HepG2 (cell line): ENCODE measurements around the gene TSPAN17. TPM values are rescaled to one million over a fixed set of nuclear protein-coding genes. Genes with fewer than 3 reads are reported as not detected.

ENCODE experiments used
- BCL6 ChIP-seq: IDR thresholded peaks from 2 replicates; pipeline ENCODE4 v1.6.1; 2016; ENCODE audit warnings: missing genetic modification reagents, missing compliant biosample characterization
- CHCHD3 ChIP-seq: sonication (generic); formaldehyde crosslinking; IDR thresholded peaks from 2 replicates; pipeline ENCODE4 v1.8.0; 2022; ENCODE audit warnings: mild to moderate bottlenecking, missing genetic modification reagents, moderate library complexity
- CHD2 ChIP-seq: IDR thresholded peaks from 2 replicates; pipeline ENCODE4 v1.6.1; 2011; ENCODE audit warnings: low read depth, low read length, improper control_type of control experiment
- ELF1 ChIP-seq: sonication (generic); formaldehyde crosslinking; IDR thresholded peaks from 2 replicates; pipeline ENCODE4 v1.4.0; 2020; ENCODE audit warnings: missing genetic modification reagents
- ELF3 ChIP-seq: IDR thresholded peaks from 2 replicates; pipeline ENCODE4 v1.6.1; 2016; ENCODE audit warnings: missing genetic modification reagents, missing compliant biosample characterization
- GMEB1 ChIP-seq: sonication (generic); formaldehyde crosslinking; IDR thresholded peaks from 2 replicates; pipeline ENCODE4 v1.5.1; 2020; ENCODE audit warnings: missing genetic modification reagents, mild to moderate bottlenecking, borderline replicate concordance
- GZF1 ChIP-seq: sonication (generic); formaldehyde crosslinking; IDR thresholded peaks from 2 replicates; pipeline ENCODE4 v1.5.1; 2020; ENCODE audit warnings: mild to moderate bottlenecking, missing genetic modification reagents
- KLF11 ChIP-seq: IDR thresholded peaks from 2 replicates; pipeline ENCODE4 v1.6.1; 2016; ENCODE audit warnings: missing compliant biosample characterization
- MIXL1 ChIP-seq: IDR thresholded peaks from 2 replicates; pipeline ENCODE4 v1.6.1; 2016
- NAIF1 ChIP-seq: sonication (generic); formaldehyde crosslinking; IDR thresholded peaks from 2 replicates; pipeline ENCODE4 v1.5.0; 2020; ENCODE audit warnings: mild to moderate bottlenecking, missing genetic modification reagents, borderline replicate concordance
- NR3C1 ChIP-seq: sonication (generic); formaldehyde crosslinking; IDR thresholded peaks from 2 replicates; pipeline ENCODE4 v1.4.0; 2020; ENCODE audit warnings: missing genetic modification reagents
- PRDM4 ChIP-seq: sonication (generic); formaldehyde crosslinking; IDR thresholded peaks from 2 replicates; pipeline ENCODE4 v1.9.0; 2021; ENCODE audit warnings: missing genetic modification reagents, borderline replicate concordance
- SMC3 ChIP-seq: IDR thresholded peaks from 2 replicates; pipeline ENCODE4 v1.6.1; 2011; ENCODE audit warnings: low read length, improper control_type of control experiment
- TBL1XR1 ChIP-seq: fragments of 150-350 bp; IDR thresholded peaks from 2 replicates; pipeline ENCODE4 v1.6.1; 2014; ENCODE audit warnings: borderline replicate concordance, low read length; ENCODE audit not compliant: partially characterized antibody
- TRIM24 ChIP-seq: sonication (generic); formaldehyde crosslinking; IDR thresholded peaks from 2 replicates; pipeline ENCODE4 v1.8.0; 2022; ENCODE audit warnings: mild to moderate bottlenecking, missing genetic modification reagents
- ZNF101 ChIP-seq: sonication (generic); formaldehyde crosslinking; IDR thresholded peaks from 2 replicates; pipeline ENCODE4 v1.4.0; 2020; ENCODE audit warnings: mild to moderate bottlenecking, low read depth, missing genetic modification reagents, borderline replicate concordance
- ZNF614 ChIP-seq: IDR thresholded peaks from 2 replicates; pipeline ENCODE4 v1.6.1; 2018; ENCODE audit warnings: missing biosample characterization, missing genetic modification reagents, inconsistent platforms, borderline replicate concordance
- ZNF781 ChIP-seq: sonication (generic); formaldehyde crosslinking; IDR thresholded peaks from 2 replicates; pipeline ENCODE4 v1.5.1; 2020; ENCODE audit warnings: borderline replicate concordance, mild to moderate bottlenecking, missing genetic modification reagents; ENCODE audit errors: not compliant biosample characterization
- ZSCAN9 ChIP-seq: IDR thresholded peaks from 2 replicates; pipeline ENCODE4 v1.6.1; 2016; ENCODE audit warnings: borderline replicate concordance
- polyA plus RNA-seq, 8 experiments: library from polyadenylated mRNA; depleted of rRNA in 3 of 8; stranded (reverse) in 7 of 8; unstranded in 1 of 8; fragments of >200 nt; fragmentation: Illumina TruSeq in 4 of 8; extraction: Trizol in 4 of 8; gene quantifications; 2 replicates each; pipeline versions ENCODE4 v1.2.1 to v1.2.3, GENCODE V29; 2011 to 2016; ENCODE audit warnings: low read depth in 4 of 8, missing spikeins in 1 of 8, mixed read lengths in 1 of 8; ENCODE audit not compliant: insufficient read depth in 1 of 8
- total RNA-seq, 5 experiments: library from RNA; depleted of rRNA; stranded (reverse); fragments of >200 nt; fragmentation: Illumina TruSeq; extraction: Trizol; gene quantifications; 2 replicates each; pipeline ENCODE4 v1.2.3, GENCODE V29; 2016; ENCODE audit warnings: low read depth in 1 of 5

Gene TSPAN17
- total and polyA plus RNA-seq, 2 of the 13 experiments (the other 11 are each of a cell fraction or from before 2014, with no cell fraction given): 11.5 to 15.0 TPM

GRCh38 chr5:176611435-176611834 lies 35.8 kb upstream of the TSPAN17 start (continued):
- TF ChIP-seq PRDM4 (CRISPR knock-in tag) (0 out of 2 replicates have a peak, but pooled peaks have one; percentile 63), ZNF781 (CRISPR knock-in tag) (no peak), CHCHD3 (CRISPR knock-in tag) (no peak), NAIF1 (CRISPR knock-in tag) (no peak), GZF1 (CRISPR knock-in tag) (no peak), TRIM24 (CRISPR knock-in tag) (no peak), ELF3 (CRISPR knock-in tag) (peak; percentile 83), KLF11 (peak; percentile 93), MIXL1 (CRISPR knock-in tag) (peak; percentile 58; the same call in 1 of the 2 replicates), NR3C1 (CRISPR knock-in tag) (no peak), ZNF614 (CRISPR knock-in tag) (peak; percentile 40; the same call in 1 of the 2 replicates), CHD2 (no peak), GMEB1 (no peak), BCL6 (CRISPR knock-in tag) (peak; percentile 46; the same call in 1 of the 2 replicates), ZNF101 (CRISPR knock-in tag) (no peak), TBL1XR1 (no peak), ZSCAN9 (CRISPR knock-in tag) (peak; percentile 95), SMC3 (no peak), ELF1 (CRISPR knock-in tag) (peak; percentile 59)
